Left ventricle myocardium inferior (tissue), 1 donor: Measurements from ENCODE around the gene EPN1. TPM values are rescaled to one million over a fixed set of nuclear protein-coding genes. Genes with fewer than 3 reads are reported as not detected.

ENCODE experiments used
- DNase-seq: peaks from one replicate; pipeline ENCODE4 v3.0.0-alpha.2; 2020
- H3K27ac ChIP-seq: fragments of 200-600 bp; replicated peaks from 2 replicates; pipeline ENCODE4 v1.8.0; 2021
- H3K27me3 ChIP-seq: fragments of 200-600 bp; 2 replicates; pipeline ENCODE4 v1.8.0; 2021; ENCODE audit warnings: low read depth
- H3K36me3 ChIP-seq: fragments of 200-600 bp; 2 replicates; pipeline ENCODE4 v1.8.0; 2021
- H3K4me1 ChIP-seq: fragments of 200-600 bp; 2 replicates; pipeline ENCODE4 v1.8.0; 2021
- H3K4me3 ChIP-seq: fragments of 200-600 bp; 2 replicates; pipeline ENCODE4 v1.8.0; 2021; ENCODE audit warnings: mild to moderate bottlenecking, moderate library complexity
- H3K9me3 ChIP-seq: fragments of 200-600 bp; replicated peaks from 2 replicates; pipeline ENCODE4 v1.8.0; 2021
- CTCF ChIP-seq: fragments of 200-600 bp; IDR thresholded peaks from 2 replicates; pipeline ENCODE4 v1.8.0; 2021; ENCODE audit warnings: antibody characterized with exemption, mild to moderate bottlenecking, borderline replicate concordance
- intact Hi-C: fragments of 100-400 bp; cut with micrococcal nuclease; formaldehyde crosslinking; loops from one replicate; pipeline ENCODE4 v1.11.0; 2022
- total RNA-seq: library from RNA; stranded (reverse); fragmentation: NEBNext Ultra II Directional; extraction: Animal tissue kit (Norgen Biotek cat#: 25700); gene quantifications from one replicate; pipeline ENCODE4 v1.2.1, GENCODE V29; 2021
- donor health status: DM: no; HTN: yes; CAD: no; lungs with severe emphysema.

Gene EPN1
- total RNA-seq, 1 donor from 2014 or later: 205 TPM

- Histone ChIP-seq H3K27ac (peak overlapping the region; percentile 27), H3K4me1 (peaks cover 78% of the 10 kb centered on the region), H3K9me3 (no peaks in the 10 kb centered on the region), H3K36me3 (peaks cover 44% of the 10 kb centered on the region), H3K4me3 (peak overlapping the region; percentile 93), H3K27me3 (no peaks in the 10 kb centered on the region)
- intact Hi-C loops: no loop called here
- no peak for DNase-seq
- TF ChIP-seq CTCF: no peak
Measured at GRCh38 chr19:55673889-55674288, 1.1 kb upstream of the EPN1 start.

GRCh38 chr19:55674459-55674840 is 576 bp upstream of the EPN1 start:
- DNase-seq: no peak
- H3K27ac ChIP-seq: peak overlapping the region; percentile 97
- intact Hi-C loops: no loop called here
- peak overlapping the region; percentile 93 for H3K4me3 ChIP-seq
- TF ChIP-seq CTCF: no peak
- H3K4me1 ChIP-seq: peaks cover 84% of the 10 kb centered on the region
- peaks cover 44% of the 10 kb centered on the region for H3K36me3 ChIP-seq
- H3K27me3 ChIP-seq: no peaks in the 10 kb centered on the region
- H3K9me3 ChIP-seq: no peaks in the 10 kb centered on the region

- Histone ChIP-seq H3K36me3 (peaks cover 44% of the 10 kb centered on the region), H3K4me3 (peak overlapping the region; percentile 93), H3K4me1 (peaks cover 87% of the 10 kb centered on the region), H3K9me3 (no peaks in the 10 kb centered on the region), H3K27me3 (no peaks in the 10 kb centered on the region), H3K27ac (peak overlapping the region; percentile 97)
- intact Hi-C loops: no loop called here
- no peak for DNase-seq
- TF ChIP-seq CTCF: no peak
Measured at GRCh38 chr19:55675661-55676354, 782 bp downstream of the EPN1 start.

GRCh38 chr19:55676383-55676782 is 1.4 kb downstream of the EPN1 start:
- no peak for DNase-seq
- no peaks in the 10 kb centered on the region for H3K9me3 ChIP-seq
- peaks cover 49% of the 10 kb centered on the region for H3K36me3 ChIP-seq
- TF ChIP-seq CTCF: no peak
- H3K4me3 ChIP-seq: peak overlapping the region; percentile 93
- peak overlapping the region; percentile 97 for H3K27ac ChIP-seq
- peaks cover 88% of the 10 kb centered on the region for H3K4me1 ChIP-seq
- H3K27me3 ChIP-seq: no peaks in the 10 kb centered on the region
- intact Hi-C loops: no loop called here

GRCh38 chr19:55676889-55677505 is 2.0 kb downstream of the EPN1 start:
- peak overlapping the region; percentile 97 for H3K27ac ChIP-seq
- intact Hi-C loops: no loop called here
- TF ChIP-seq CTCF: no peak
- peak overlapping the region; percentile 93 for H3K4me3 ChIP-seq
- H3K9me3 ChIP-seq: no peaks in the 10 kb centered on the region
- DNase-seq: no peak
- H3K4me1 ChIP-seq: peaks cover 82% of the 10 kb centered on the region
- peaks cover 55% of the 10 kb centered on the region for H3K36me3 ChIP-seq
- H3K27me3 ChIP-seq: no peaks in the 10 kb centered on the region
